ENCODE measurements around the gene EEF1AKMT1.

- TF ChIP-seq POLR2AphosphoS5 (IDR thresholded peaks at IDR 0.05) = no peak
- TF ChIP-seq CTCF (IDR thresholded peaks at IDR 0.05) = no peak
- TF ChIP-seq POLR2A (IDR thresholded peaks at IDR 0.05) = no peak
Observed at GRCh38 chr13:20749377-20749776, 24.4 kb downstream of the EEF1AKMT1 start.

Data from sigmoid colon (tissue), 4 donors.